Measurements from ENCODE around the gene ZBTB44.

DNA sequence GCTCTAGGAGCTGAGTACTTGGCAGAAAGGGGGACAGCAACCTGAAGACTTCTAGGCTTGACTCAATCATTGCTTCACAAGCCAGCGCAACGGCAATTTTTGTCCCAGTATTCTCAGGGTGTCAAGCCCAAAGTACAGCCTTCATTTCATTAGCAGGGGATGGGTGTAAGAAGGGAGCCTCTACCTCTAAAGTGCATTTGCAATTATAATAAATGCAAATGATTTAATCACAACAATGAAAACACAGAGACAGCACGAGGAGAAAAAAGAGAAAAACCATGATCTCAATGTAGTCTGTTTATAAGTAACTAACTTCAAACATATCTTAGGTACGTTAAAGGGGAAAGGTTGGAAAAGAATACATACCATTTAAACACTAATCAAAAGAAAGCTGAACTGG, 34.7 kb downstream of the ZBTB44 start:
- TF ChIP-seq, protein P1, sequence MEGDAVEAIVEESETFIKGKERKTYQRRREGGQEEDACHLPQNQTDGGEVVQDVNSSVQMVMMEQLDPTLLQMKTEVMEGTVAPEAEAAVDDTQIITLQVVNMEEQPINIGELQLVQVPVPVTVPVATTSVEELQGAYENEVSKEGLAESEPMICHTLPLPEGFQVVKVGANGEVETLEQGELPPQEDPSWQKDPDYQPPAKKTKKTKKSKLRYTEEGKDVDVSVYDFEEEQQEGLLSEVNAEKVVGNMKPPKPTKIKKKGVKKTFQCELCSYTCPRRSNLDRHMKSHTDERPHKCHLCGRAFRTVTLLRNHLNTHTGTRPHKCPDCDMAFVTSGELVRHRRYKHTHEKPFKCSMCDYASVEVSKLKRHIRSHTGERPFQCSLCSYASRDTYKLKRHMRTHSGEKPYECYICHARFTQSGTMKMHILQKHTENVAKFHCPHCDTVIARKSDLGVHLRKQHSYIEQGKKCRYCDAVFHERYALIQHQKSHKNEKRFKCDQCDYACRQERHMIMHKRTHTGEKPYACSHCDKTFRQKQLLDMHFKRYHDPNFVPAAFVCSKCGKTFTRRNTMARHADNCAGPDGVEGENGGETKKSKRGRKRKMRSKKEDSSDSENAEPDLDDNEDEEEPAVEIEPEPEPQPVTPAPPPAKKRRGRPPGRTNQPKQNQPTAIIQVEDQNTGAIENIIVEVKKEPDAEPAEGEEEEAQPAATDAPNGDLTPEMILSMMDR (IDR thresholded peaks at IDR 0.05) = no peak
- TF ChIP-seq POLR2AphosphoS5 (IDR thresholded peaks at IDR 0.05; ENCODE audit: insufficient read depth in 1 of 2, low read depth in 1 of 2) = no peak
- no peak for TF ChIP-seq POLR2A (IDR thresholded peaks at IDR 0.05)
